Heart left ventricle (tissue), 16 donors: Measurements from ENCODE around the gene RBMS3. TPM values are rescaled to one million over a fixed set of nuclear protein-coding genes. Genes with fewer than 3 reads are reported as not detected.
A peak's percentile ranks its signal among the peaks of the same experiment; 100 is the strongest.

ENCODE experiments used
- ATAC-seq, 4 donors: fragments of 200-7000 bp; cut with Tn5 transposase; one replicate each; pipeline ENCODE4 v1.9.1; 2020 to 2022; ENCODE audit warnings: moderate library complexity in 4 of 4, mild to moderate bottlenecking in 3 of 4, moderate number of reproducible peaks in 1 of 4
- DNase-seq, 5 donors: peaks; one replicate each; pipeline ENCODE4 v3.0.0-alpha.2; 2020
- H3K27ac ChIP-seq, 12 donors: fragments of 200-600 bp; sonication (generic) in 4 of 12; one replicate each; pipeline versions ENCODE4 v1.5.0 to v1.8.0; 2016 to 2022; ENCODE audit warnings: mild to moderate bottlenecking in 2 of 12
- H3K27me3 ChIP-seq, 9 donors: fragments of 200-600 bp; sonication (generic) in 2 of 9; one replicate each; pipeline versions ENCODE4 v1.5.1 to v1.8.0; 2016 to 2022; ENCODE audit warnings: mild to moderate bottlenecking in 3 of 9
- H3K36me3 ChIP-seq, 9 donors: fragments of 200-600 bp; sonication (generic) in 2 of 9; one replicate each; pipeline versions ENCODE4 v1.5.0 to v1.8.0; 2018 to 2022; ENCODE audit warnings: mild to moderate bottlenecking in 2 of 9
- H3K4me1 ChIP-seq, 12 donors: fragments of 200-600 bp; sonication (generic) in 4 of 12; one replicate each; pipeline versions ENCODE4 v1.5.0 to v1.8.0; 2016 to 2022; ENCODE audit warnings: mild to moderate bottlenecking in 3 of 12
- H3K4me3 ChIP-seq, 12 donors: fragments of 200-600 bp; sonication (generic) in 4 of 12; one replicate each; pipeline versions ENCODE4 v1.5.0 to v1.8.0; 2017 to 2022; ENCODE audit warnings: mild to moderate bottlenecking in 9 of 12, moderate library complexity in 4 of 12
- H3K9me3 ChIP-seq, 12 donors: fragments of 200-600 bp; sonication (generic) in 4 of 12; one replicate each; pipeline versions ENCODE4 v1.5.0 to v1.8.0; 2016 to 2022; ENCODE audit warnings: mild to moderate bottlenecking in 1 of 12
- POLR2A ChIP-seq, 2 donors: fragments of 450-650 bp; IDR thresholded peaks; one replicate each; pipeline ENCODE4 v1.6.1; 2017; ENCODE audit warnings: antibody characterized with exemption in 2 of 2, mild to moderate bottlenecking in 2 of 2, moderate library complexity in 2 of 2
- WGBS, 4 donors: extraction: QIAGEN DNeasy Blood & Tissue Kit in 2 of 4; methylation state at CpG; one replicate each; pipeline versions ENCODE4 v1.1.5 to v1.1.7; 2013 to 2018; 5-methylcytosine and 5-hydroxymethylcytosine counted together
- intact Hi-C, 10 donors: fragments of 100-400 bp; cut with DNase I; formaldehyde crosslinking; loops; one replicate each; pipeline versions ENCODE4 v1.11.1 to v1.14.2; 2022
- polyA plus RNA-seq, 2 donors: library from polyadenylated mRNA; stranded (reverse); fragments of 200-250 nt; gene quantifications; one replicate each; pipeline ENCODE4 v1.2.3, GENCODE V29; 2013
- total RNA-seq, 9 donors: library from RNA; depleted of rRNA in 2 of 9; stranded (reverse); fragments of >200 nt in 2 of 9; fragmentation: NEBNext Ultra II Directional in 3 of 9; extraction: Animal tissue kit (Norgen Biotek cat#: 25700) in 3 of 9; gene quantifications; one replicate each; pipeline versions ENCODE4 v1.1.0 to v1.2.4, GENCODE V29; 2016 to 2023
- TF ChIP-seq, protein P1 (sequence below), 12 donors: fragments of 200-600 bp; sonication (generic) in 4 of 12; IDR thresholded peaks; one replicate each; pipeline versions ENCODE4 v1.5.0 to v1.8.0; 2018 to 2022; ENCODE audit warnings: antibody characterized with exemption in 12 of 12, mild to moderate bottlenecking in 5 of 12
- donor health status: ischemic (EF 13 %, LVEDD 7.1; RV severe dilation, severe dysfunction).
- donor health status: healthy with polysubstance abuse.
- donor health status: DM: no; HTN: yes; CAD: no.
- donor health status: DM: no; HTN: no; CAD: no.
- donor health status: ischemic (EF 25% LVEDD 6.9; RV normal size, moderate dysfunction).
- donor health status: ischemic (EF 25% LVEDD 5.7; RV mildly dilated, moderate dysfunction).
- donor health status: healthy.
- donor health status: DM: yes; HTN: yes; CAD: no.
- donor health status: ischemic (EF 35%, LVEDD 5.7; RV mildly dilated, moderate dysfunction).
- donor health status: nonischemic (EF 11% LVEDD 7.7; RV severe dilation, severe dysfunction).
- donor health status: DM: yes; HTN: yes; CAD: no.
- donor health status: PGD.
- donor health status: ischemic (EF 29% LVEDD 5.4; RV normal size, mild dysfunction).
- donor health status: nonischemic (EF 23%, LVEDD 6.1; RV moderate dilation, normal function).

The RBMS3 gene
- total and polyA plus RNA-seq, 11 donors: 4.8 to 35.6 (median 26.1) TPM

- Histone ChIP-seq H3K4me3 (no peak overlapping the region), H3K36me3 (no peaks in the 10 kb centered on the region), H3K9me3 (no peaks in the 10 kb centered on the region), H3K4me1 (peaks cover 7 to 70% (median 37%) of the 10 kb centered on the region in 12 donors), H3K27ac (peak overlapping the region in 3 of 12 donors; percentile 11 to 36 (median 20)), H3K27me3 (no peaks in the 10 kb centered on the region)
- intact Hi-C loops: loop anchor here in 4 of 10 donors (5.0 to 10.0 kb wide), 3 partner anchors 54 to 86 kb away; partner anchors contain the start of gene RBMS3 (in 3 of the 4)
- 74 to 87% (median 79%) methylated on average over 8 of the region's 8 CpGs for WGBS, 4 donors
- TF ChIP-seq, protein P1, sequence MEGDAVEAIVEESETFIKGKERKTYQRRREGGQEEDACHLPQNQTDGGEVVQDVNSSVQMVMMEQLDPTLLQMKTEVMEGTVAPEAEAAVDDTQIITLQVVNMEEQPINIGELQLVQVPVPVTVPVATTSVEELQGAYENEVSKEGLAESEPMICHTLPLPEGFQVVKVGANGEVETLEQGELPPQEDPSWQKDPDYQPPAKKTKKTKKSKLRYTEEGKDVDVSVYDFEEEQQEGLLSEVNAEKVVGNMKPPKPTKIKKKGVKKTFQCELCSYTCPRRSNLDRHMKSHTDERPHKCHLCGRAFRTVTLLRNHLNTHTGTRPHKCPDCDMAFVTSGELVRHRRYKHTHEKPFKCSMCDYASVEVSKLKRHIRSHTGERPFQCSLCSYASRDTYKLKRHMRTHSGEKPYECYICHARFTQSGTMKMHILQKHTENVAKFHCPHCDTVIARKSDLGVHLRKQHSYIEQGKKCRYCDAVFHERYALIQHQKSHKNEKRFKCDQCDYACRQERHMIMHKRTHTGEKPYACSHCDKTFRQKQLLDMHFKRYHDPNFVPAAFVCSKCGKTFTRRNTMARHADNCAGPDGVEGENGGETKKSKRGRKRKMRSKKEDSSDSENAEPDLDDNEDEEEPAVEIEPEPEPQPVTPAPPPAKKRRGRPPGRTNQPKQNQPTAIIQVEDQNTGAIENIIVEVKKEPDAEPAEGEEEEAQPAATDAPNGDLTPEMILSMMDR (IDR thresholded peaks at IDR 0.05): no peak
- no peak for TF ChIP-seq POLR2A (IDR thresholded peaks at IDR 0.05)
- DNase-seq (peak in 1 of 5 donors; percentile 9), ATAC-seq (no peak)
Observed at GRCh38 chr3:29339016-29339833, 58.4 kb downstream of the RBMS3 start.

DNA sequence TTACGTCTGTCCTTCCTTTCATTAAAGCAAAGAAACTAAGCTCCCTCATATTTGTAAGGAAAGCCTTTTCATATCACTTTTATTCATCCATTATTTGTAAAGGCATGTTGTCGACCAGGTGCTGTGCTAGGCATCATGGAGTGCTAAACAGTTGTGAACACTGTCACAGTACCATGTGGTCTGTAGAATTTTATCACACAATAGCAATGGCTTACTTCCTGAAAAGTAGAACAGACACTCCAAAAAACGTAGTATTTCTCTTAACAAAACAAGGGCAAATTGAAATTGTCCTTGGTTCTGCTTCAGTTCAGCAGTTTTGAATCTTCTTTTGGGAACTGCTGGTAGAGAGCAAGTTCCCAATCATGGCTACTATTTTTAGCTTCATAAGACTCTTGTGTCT lies 63.3 kb downstream of the RBMS3 start:
- Histone ChIP-seq H3K4me3 (no peak overlapping the region), H3K36me3 (no peaks in the 10 kb centered on the region), H3K4me1 (peaks cover 0 to 58% (median 15%) of the 10 kb centered on the region in 12 donors), H3K27ac (peak overlapping the region in 1 of 12 donors; percentile 34), H3K9me3 (no peaks in the 10 kb centered on the region), H3K27me3 (no peaks in the 10 kb centered on the region)
- DNase-seq (no peak), ATAC-seq (no peak)
- no peak for TF ChIP-seq POLR2A (IDR thresholded peaks at IDR 0.05)
- intact Hi-C loops: no loop called here
- 81 to 90% (median 84%) methylated on average over 3 of the region's 3 CpGs for WGBS, 4 donors

- ATAC-seq: no peak
- no peaks in the 10 kb centered on the region for H3K36me3 ChIP-seq
- no peak for TF ChIP-seq POLR2A (IDR thresholded peaks at IDR 0.05)
- TF ChIP-seq, protein P1 (IDR thresholded peaks at IDR 0.05): no peak
- H3K27me3 ChIP-seq: no peaks in the 10 kb centered on the region
- no peak for DNase-seq
- H3K4me1 ChIP-seq: peaks cover 0 to 57% (median 15%) of the 10 kb centered on the region in 12 donors
- intact Hi-C loops: no loop called here
- H3K4me3 ChIP-seq: no peak overlapping the region
- H3K27ac ChIP-seq: no peak overlapping the region
- H3K9me3 ChIP-seq: no peaks in the 10 kb centered on the region
- 89 to 95% (median 92%) methylated on average over 1 of the region's 1 CpG for WGBS, 4 donors
Observed at GRCh38 chr3:29344935-29345334, 64.1 kb downstream of the RBMS3 start.

DNA sequence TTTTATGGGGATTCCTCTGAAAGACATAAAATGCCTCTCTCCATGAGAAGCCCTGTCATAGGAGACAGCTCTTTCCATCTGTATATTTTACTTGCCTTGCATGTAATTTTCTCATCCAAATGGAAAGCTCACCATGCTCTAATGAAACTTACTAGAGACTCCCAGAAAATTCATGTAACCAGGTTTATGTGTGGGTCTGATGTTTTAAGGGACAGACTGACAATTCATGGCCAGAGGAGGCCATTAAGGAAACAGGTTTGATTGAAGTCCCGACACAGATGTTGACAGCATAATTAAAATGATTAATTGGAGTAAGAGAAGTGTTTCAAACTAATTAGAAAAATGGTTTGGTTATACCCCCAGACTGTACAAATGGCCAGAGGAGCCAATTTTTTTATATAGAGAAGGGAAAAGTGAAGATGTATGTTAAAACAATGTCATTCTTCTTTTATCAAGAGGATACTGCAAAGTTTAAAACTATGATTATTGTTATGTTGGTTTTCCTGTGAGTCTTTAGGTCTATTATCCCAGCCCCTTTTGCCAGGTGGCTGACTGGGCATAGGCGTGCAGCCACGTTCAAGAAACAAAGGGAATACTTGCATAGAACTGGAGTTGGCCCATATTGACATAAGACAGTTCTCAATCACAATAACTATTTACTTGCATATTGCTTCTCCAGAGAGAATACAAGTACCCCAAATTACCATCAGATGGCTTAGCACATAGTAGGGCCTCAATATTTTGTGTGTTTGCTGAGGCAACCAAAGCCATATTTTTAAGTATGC lies 64.8 kb downstream of the RBMS3 start:
- no peak for DNase-seq
- Histone ChIP-seq H3K4me3 (no peak overlapping the region), H3K9me3 (no peaks in the 10 kb centered on the region), H3K36me3 (no peaks in the 10 kb centered on the region), H3K27me3 (no peaks in the 10 kb centered on the region), H3K27ac (no peak overlapping the region), H3K4me1 (peaks cover 0 to 49% (median 15%) of the 10 kb centered on the region in 12 donors)
- intact Hi-C loops: no loop called here
- 90 to 97% (median 95%) methylated on average over 3 of the region's 3 CpGs for WGBS, 4 donors
- TF ChIP-seq POLR2A (IDR thresholded peaks at IDR 0.05): no peak
- TF ChIP-seq, protein P1 (IDR thresholded peaks at IDR 0.05): no peak
- ATAC-seq: no peak
